KOPT-K1 (cell line): ENCODE measurements around the gene ZNF577.
"Not testable (repeated sequence)": the region's sequence is repeated elsewhere in the genome, so short reads cannot be mapped to it uniquely, and the experiment has no call there.

Source experiments
- H3K27ac ChIP-seq: fragments of 200-600 bp; sonication (generic); 2 replicates; pipeline ENCODE4 v1.5.1; 2016; ENCODE audit warnings: antibody characterized with exemption, mild to moderate bottlenecking, low read depth, low read length; ENCODE audit not compliant: poor library complexity, severe bottlenecking
- H3K36me3 ChIP-seq: fragments of 200-600 bp; sonication (generic); 2 replicates; pipeline ENCODE4 v1.5.1; 2017; ENCODE audit warnings: antibody characterized with exemption, mild to moderate bottlenecking, low read length, moderate library complexity; ENCODE audit not compliant: insufficient read depth
- H3K9me3 ChIP-seq: fragments of 200-600 bp; sonication (generic); 2 replicates; pipeline ENCODE4 v1.5.1; 2017; ENCODE audit warnings: antibody characterized with exemption, low read length, mild to moderate bottlenecking; ENCODE audit not compliant: insufficient read depth, poor library complexity, severe bottlenecking

The ZNF577 gene

GRCh38 chr19:51887522-51888498, at the start of gene ZNF577:
TSS of gene ZNF577 (minus strand) at chr19:51887951. CDS start at chr19:51880382, 7,569 bp downstream.
- peaks cover 63% of the 10 kb centered on the region for H3K9me3 ChIP-seq
- no peaks in the 10 kb centered on the region for H3K36me3 ChIP-seq
- no peak within 1 kb of the TSS for H3K27ac ChIP-seq

GRCh38 chr19:51931921-51932320, 44.2 kb upstream of the ZNF577 start:
- no peak overlapping the region for H3K27ac ChIP-seq
- H3K36me3 ChIP-seq, result peaks cover 73% of the 10 kb centered on the region
- peaks cover 63% of the 10 kb centered on the region for H3K9me3 ChIP-seq

- Histone ChIP-seq H3K9me3 (peaks cover 56% of the 10 kb centered on the region), H3K27ac (peak overlapping the region; percentile 79), H3K36me3 (peaks cover 34% of the 10 kb centered on the region)
Observed at GRCh38 chr19:51927859-51928258, 40.1 kb upstream of the ZNF577 start.

GRCh38 chr19:51926784-51927741, 39.3 kb upstream of the ZNF577 start, which contains the start of gene ZNF613:
TSS of gene ZNF613 (plus strand) at chr19:51927472. CDS start at chr19:51936221, 8,749 bp downstream.
- Histone ChIP-seq H3K36me3 (peaks cover 26% of the 10 kb centered on the region), H3K9me3 (peaks cover 56% of the 10 kb centered on the region), H3K27ac (peak within 1 kb of the TSS; percentile 79)

- Histone ChIP-seq H3K36me3 (peaks cover 19% of the 10 kb centered on the region), H3K9me3 (peaks cover 57% of the 10 kb centered on the region), H3K27ac (no peak overlapping the region)
Observed at GRCh38 chr19:51926426-51926783, 38.7 kb upstream of the ZNF577 start.

GRCh38 chr19:51921949-51922348, 34.2 kb upstream of the ZNF577 start:
- Histone ChIP-seq H3K36me3 (no peaks in the 10 kb centered on the region), H3K9me3 (peaks cover 90% of the 10 kb centered on the region), H3K27ac (no peak overlapping the region)

GRCh38 chr19:51919606-51920005, 31.9 kb upstream of the ZNF577 start:
- Histone ChIP-seq H3K36me3 (no peaks in the 10 kb centered on the region), H3K27ac (no peak overlapping the region), H3K9me3 (peaks cover 92% of the 10 kb centered on the region)

- no peak overlapping the region for H3K27ac ChIP-seq
- peaks cover 86% of the 10 kb centered on the region for H3K9me3 ChIP-seq
- H3K36me3 ChIP-seq, result no peaks in the 10 kb centered on the region
Observed at GRCh38 chr19:51916167-51916566, 28.4 kb upstream of the ZNF577 start.

- Histone ChIP-seq H3K9me3 (peaks cover 78% of the 10 kb centered on the region), H3K36me3 (no peaks in the 10 kb centered on the region), H3K27ac (no peak overlapping the region)
Observed at GRCh38 chr19:51915324-51915867, 27.6 kb upstream of the ZNF577 start.

GRCh38 chr19:51907981-51908380, 20.2 kb upstream of the ZNF577 start:
- peaks cover 36% of the 10 kb centered on the region for H3K9me3 ChIP-seq

GRCh38 chr19:51906108-51906507, 18.4 kb upstream of the ZNF577 start:
- peaks cover 36% of the 10 kb centered on the region for H3K9me3 ChIP-seq
- H3K36me3 ChIP-seq, H3K27ac ChIP-seq: not testable (repeated sequence)

More at GRCh38 chr19:51907981-51908380, 20.2 kb upstream of the ZNF577 start:
- not testable (repeated sequence) for H3K27ac ChIP-seq, H3K36me3 ChIP-seq

GRCh38 chr19:51905639-51906038, 17.9 kb upstream of the ZNF577 start:
- H3K36me3 ChIP-seq, H3K27ac ChIP-seq: not testable (repeated sequence)
- peaks cover 41% of the 10 kb centered on the region for H3K9me3 ChIP-seq

GRCh38 chr19:51905206-51905605, 17.5 kb upstream of the ZNF577 start:
- Histone ChIP-seq H3K9me3 (peaks cover 43% of the 10 kb centered on the region), H3K36me3 (no peaks in the 10 kb centered on the region), H3K27ac (no peak overlapping the region)

GRCh38 chr19:51904331-51905165, 16.8 kb upstream of the ZNF577 start, which contains the start of gene ZNF649:
TSS of gene ZNF649 (minus strand) at chr19:51905017. CDS start at chr19:51900107, 4,910 bp downstream.
- Histone ChIP-seq H3K27ac (no peak within 1 kb of the TSS), H3K9me3 (peaks cover 45% of the 10 kb centered on the region), H3K36me3 (no peaks in the 10 kb centered on the region)
